ENCODE data around the gene CTNNA1.

GRCh38 chr5:138955013-138955660, 201.9 kb downstream of the CTNNA1 start:
- TF ChIP-seq CTCF (IDR thresholded peaks at IDR 0.05) (no peak), POLR2A (IDR thresholded peaks at IDR 0.05) (no peak)

All from right lobe of liver (tissue), 4 donors.